Measurements from ENCODE around the gene RWDD4. TPM values are rescaled to one million over a fixed set of nuclear protein-coding genes. Genes with fewer than 3 reads are reported as not detected.

RWDD4 gene
- total RNA-seq, 4 donors from 2014 or later, result 30.5 to 40.3 (median 30.9) TPM

DNA sequence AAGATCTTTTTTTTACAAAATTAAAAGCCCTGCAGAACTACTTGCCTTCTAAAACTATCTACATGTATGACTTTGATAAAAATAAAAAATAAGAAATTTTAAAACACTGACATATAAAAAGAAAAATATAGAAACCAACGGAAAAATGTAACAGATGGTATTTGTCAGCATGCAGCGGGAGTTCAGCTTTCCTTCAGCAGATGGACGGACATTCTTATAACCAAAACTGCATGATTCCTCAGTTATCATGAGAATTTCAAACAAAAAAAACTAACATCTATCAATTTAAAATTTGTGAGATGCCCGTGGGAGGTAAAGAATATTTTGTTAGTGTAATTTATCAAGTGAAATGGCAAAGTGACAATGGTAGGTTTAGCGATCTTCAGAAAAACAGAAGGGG lies 23.2 kb downstream of the RWDD4 start:
- Histone ChIP-seq H3K4me1 (peaks cover 0 to 34% (median 25%) of the 10 kb centered on the region in 4 donors), H3K9me3 (no peaks in the 10 kb centered on the region), H3K27me3 (no peaks in the 10 kb centered on the region), H3K4me3 (no peak overlapping the region), H3K36me3 (no peaks in the 10 kb centered on the region), H3K27ac (replicated peaks in 1 of 4) (peak overlapping the region in 2 of 4 donors; percentile 28 to 71)
- WGBS, result 73% methylated on average over 5 of the region's 5 CpGs
- intact Hi-C loops (cut with DNase I), result no loop called here
- no peak for DNase-seq (ENCODE audit: extremely low spot score)
- TF ChIP-seq, protein P1, sequence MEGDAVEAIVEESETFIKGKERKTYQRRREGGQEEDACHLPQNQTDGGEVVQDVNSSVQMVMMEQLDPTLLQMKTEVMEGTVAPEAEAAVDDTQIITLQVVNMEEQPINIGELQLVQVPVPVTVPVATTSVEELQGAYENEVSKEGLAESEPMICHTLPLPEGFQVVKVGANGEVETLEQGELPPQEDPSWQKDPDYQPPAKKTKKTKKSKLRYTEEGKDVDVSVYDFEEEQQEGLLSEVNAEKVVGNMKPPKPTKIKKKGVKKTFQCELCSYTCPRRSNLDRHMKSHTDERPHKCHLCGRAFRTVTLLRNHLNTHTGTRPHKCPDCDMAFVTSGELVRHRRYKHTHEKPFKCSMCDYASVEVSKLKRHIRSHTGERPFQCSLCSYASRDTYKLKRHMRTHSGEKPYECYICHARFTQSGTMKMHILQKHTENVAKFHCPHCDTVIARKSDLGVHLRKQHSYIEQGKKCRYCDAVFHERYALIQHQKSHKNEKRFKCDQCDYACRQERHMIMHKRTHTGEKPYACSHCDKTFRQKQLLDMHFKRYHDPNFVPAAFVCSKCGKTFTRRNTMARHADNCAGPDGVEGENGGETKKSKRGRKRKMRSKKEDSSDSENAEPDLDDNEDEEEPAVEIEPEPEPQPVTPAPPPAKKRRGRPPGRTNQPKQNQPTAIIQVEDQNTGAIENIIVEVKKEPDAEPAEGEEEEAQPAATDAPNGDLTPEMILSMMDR (IDR thresholded peaks at IDR 0.05), result no peak
- TF ChIP-seq EP300 (IDR thresholded peaks at IDR 0.05) (no peak), POLR2AphosphoS5 (IDR thresholded peaks at IDR 0.05) (no peak), POLR2A (IDR thresholded peaks at IDR 0.05; ENCODE audit: low read depth) (no peak)

DNA sequence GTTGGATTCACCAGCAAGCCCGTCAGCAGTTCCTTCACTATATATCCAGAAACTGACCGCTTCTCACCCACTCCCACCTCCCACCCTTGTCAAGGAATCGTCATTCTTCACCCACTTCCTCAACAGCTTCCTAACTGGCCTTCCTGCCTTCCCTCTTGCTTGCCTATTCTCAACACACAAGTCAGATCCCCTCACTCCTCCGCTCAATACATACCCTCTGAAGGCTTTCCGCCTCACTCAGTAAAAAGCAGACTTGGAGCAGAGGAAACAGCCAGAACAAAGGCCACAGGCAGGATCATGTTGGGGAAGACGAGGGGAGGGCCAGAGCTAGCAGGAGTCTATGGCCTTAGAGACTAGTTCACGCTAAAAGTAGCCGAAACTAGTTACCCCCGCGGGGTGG lies 23.7 kb downstream of the RWDD4 start:
- H3K4me1 ChIP-seq, result peaks cover 0 to 34% (median 25%) of the 10 kb centered on the region in 4 donors
- intact Hi-C loops (cut with DNase I), result no loop called here
- H3K27ac ChIP-seq (replicated peaks in 1 of 4), result no peak overlapping the region
- no peaks in the 10 kb centered on the region for H3K9me3 ChIP-seq
- no peak overlapping the region for H3K4me3 ChIP-seq
- no peak for DNase-seq (ENCODE audit: extremely low spot score)
- WGBS, result 63% methylated on average over 10 of the region's 10 CpGs
- no peaks in the 10 kb centered on the region for H3K27me3 ChIP-seq
- no peaks in the 10 kb centered on the region for H3K36me3 ChIP-seq
- TF ChIP-seq EP300 (IDR thresholded peaks at IDR 0.05) (no peak), POLR2AphosphoS5 (IDR thresholded peaks at IDR 0.05) (no peak), POLR2A (IDR thresholded peaks at IDR 0.05; ENCODE audit: low read depth) (no peak)
- TF ChIP-seq, protein P1 (IDR thresholded peaks at IDR 0.05), result no peak

DNA sequence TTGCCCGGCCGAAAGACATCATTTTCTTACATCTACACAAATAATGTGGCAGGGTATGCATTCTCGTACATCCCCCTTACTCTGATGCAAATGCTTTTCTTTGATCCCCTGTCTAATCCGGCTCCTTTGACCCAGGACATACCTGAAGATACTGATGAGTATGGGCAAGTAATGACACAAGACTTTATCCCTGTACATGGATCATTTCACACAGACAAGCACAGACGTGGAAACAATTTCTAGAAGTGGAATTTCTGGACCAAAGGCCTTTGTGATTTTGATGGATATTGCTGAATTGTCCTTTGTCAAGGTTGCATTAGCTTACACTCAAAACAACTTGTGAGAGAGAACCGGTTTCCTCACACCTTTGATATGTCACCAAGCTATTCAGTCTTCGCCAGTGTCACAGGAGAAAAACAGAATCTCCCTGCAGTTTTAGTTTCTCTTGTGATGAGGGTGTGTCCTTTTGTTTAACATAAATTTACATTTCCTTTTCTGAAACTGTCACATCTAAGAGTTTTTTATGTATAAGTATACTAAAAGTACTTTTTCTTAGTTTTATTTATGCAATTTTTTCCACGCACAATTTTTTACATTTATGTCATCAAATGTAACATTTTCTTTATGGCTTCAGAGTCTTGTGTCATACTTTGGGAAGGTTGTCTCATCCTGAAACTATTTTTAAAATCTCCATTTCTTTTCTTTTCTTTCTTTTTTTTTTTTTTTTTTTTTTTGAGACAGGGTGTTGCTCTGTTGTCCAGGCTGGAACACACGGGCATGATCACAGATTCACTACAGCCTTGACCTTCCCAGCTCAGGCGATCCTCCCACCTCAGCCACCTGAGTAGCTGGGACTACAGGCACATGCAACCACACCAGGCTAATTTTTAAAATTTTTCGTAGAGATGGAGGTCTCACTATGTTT lies 25.2 kb downstream of the RWDD4 start:
- no peak for TF ChIP-seq POLR2AphosphoS5 (IDR thresholded peaks at IDR 0.05)
- TF ChIP-seq, protein P1 (IDR thresholded peaks at IDR 0.05), result no peak
- no peak for TF ChIP-seq EP300 (IDR thresholded peaks at IDR 0.05)
- no peak for TF ChIP-seq POLR2A (IDR thresholded peaks at IDR 0.05; ENCODE audit: low read depth)
- Histone ChIP-seq H3K27me3 (no peaks in the 10 kb centered on the region), H3K4me1 (peaks cover 0 to 26% (median 20%) of the 10 kb centered on the region in 4 donors), H3K4me3 (no peak overlapping the region), H3K27ac (replicated peaks in 1 of 4) (no peak overlapping the region), H3K36me3 (no peaks in the 10 kb centered on the region), H3K9me3 (no peaks in the 10 kb centered on the region)
- WGBS, result 85% methylated on average over 11 of the region's 11 CpGs
- DNase-seq (ENCODE audit: extremely low spot score), result no peak
- intact Hi-C loops (cut with DNase I), result no loop called here

DNA sequence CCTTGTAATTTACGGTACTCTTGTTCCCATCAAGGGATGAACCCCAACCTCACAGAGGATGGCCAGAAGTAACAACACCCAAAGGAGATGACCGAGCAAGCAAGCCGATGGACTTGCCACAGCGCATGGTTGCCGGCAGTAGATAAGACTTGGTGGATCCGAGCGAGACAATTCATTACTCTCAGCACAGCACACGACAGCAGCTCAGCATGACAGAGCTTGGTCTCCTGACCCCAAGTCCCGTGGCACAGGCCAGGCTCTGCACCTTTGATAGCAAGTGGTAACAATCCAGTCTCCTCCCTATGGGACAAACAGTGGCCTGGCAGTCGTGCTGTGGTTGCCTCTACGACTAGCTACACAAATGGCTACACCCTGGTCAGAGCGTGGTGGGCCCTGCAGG lies 26.3 kb downstream of the RWDD4 start:
- Histone ChIP-seq H3K4me3 (no peak overlapping the region), H3K27ac (replicated peaks in 1 of 4) (no peak overlapping the region), H3K27me3 (no peaks in the 10 kb centered on the region), H3K4me1 (peaks cover 0 to 19% (median 15%) of the 10 kb centered on the region in 4 donors), H3K36me3 (no peaks in the 10 kb centered on the region), H3K9me3 (no peaks in the 10 kb centered on the region)
- TF ChIP-seq POLR2AphosphoS5 (IDR thresholded peaks at IDR 0.05) (no peak), EP300 (IDR thresholded peaks at IDR 0.05) (no peak), POLR2A (IDR thresholded peaks at IDR 0.05; ENCODE audit: low read depth) (no peak)
- TF ChIP-seq, protein P1 (IDR thresholded peaks at IDR 0.05), result no peak
- intact Hi-C loops (cut with DNase I), result no loop called here
- DNase-seq (ENCODE audit: extremely low spot score), result no peak
- WGBS, result 90% methylated on average over 10 of the region's 12 CpGs
